Keratinocyte (primary cell): Measurements from ENCODE around the gene C2CD4A. TPM values are rescaled to one million over a fixed set of nuclear protein-coding genes. Genes with fewer than 3 reads are reported as not detected.

ENCODE experiments used
- DNase-seq: peaks from one replicate; pipeline ENCODE4 v3.0.0-alpha.2; 2011; ENCODE audit warnings: low read depth, missing footprints, low spot score
- FAIRE-seq: peaks from 2 replicates; lab custom pipeline; 2011; peaks lifted over from hg19 to GRCh38; lab: Jason Lieb, UNC
- H2AFZ ChIP-seq: 2 replicates; pipeline ENCODE4 v1.6.0; 2012; ENCODE audit warnings: low read length, control low read depth, inconsistent platforms; ENCODE audit not compliant: control insufficient read depth
- H3K27ac ChIP-seq: 2 replicates; pipeline ENCODE4 v1.5.1; 2011; ENCODE audit warnings: low read length; ENCODE audit not compliant: control insufficient read depth, insufficient read depth
- H3K27me3 ChIP-seq: 3 replicates; pipeline ENCODE4 v1.6.0; 2011; ENCODE audit warnings: low read length; ENCODE audit not compliant: control insufficient read depth, insufficient read depth; ENCODE audit errors: extremely low read depth
- H3K36me3 ChIP-seq, 2 experiments: 2 replicates in 1 of 2; 3 replicates in 1 of 2; pipeline ENCODE4 v1.5.1; 2011; ENCODE audit warnings: low read length in 2 of 2, mild to moderate bottlenecking in 1 of 2; ENCODE audit not compliant: control insufficient read depth in 2 of 2, insufficient read depth in 2 of 2; ENCODE audit errors: extremely low read depth in 1 of 2
- H3K4me1 ChIP-seq: 3 replicates; pipeline ENCODE4 v1.5.1; 2011; ENCODE audit warnings: low read length; ENCODE audit not compliant: control insufficient read depth, insufficient read depth; ENCODE audit errors: extremely low read depth
- H3K4me2 ChIP-seq: 3 replicates; pipeline ENCODE4 v1.6.0; 2011; ENCODE audit warnings: low read depth, low read length; ENCODE audit not compliant: control insufficient read depth, insufficient read depth; ENCODE audit errors: extremely low read depth
- H3K4me3 ChIP-seq, 3 experiments: fragments of 200-600 bp in 1 of 3; sonication (generic) in 1 of 3; 2 replicates in 2 of 3; 3 replicates in 1 of 3; pipeline ENCODE4 v1.5.1; 2011 to 2016; ENCODE audit warnings: low read length in 3 of 3, mild to moderate bottlenecking in 3 of 3, control low read depth in 2 of 3, inconsistent platforms in 1 of 3, low read depth in 1 of 3, mixed read lengths in 1 of 3, mixed run types in 1 of 3, moderate library complexity in 1 of 3; ENCODE audit not compliant: control insufficient read depth in 2 of 3, insufficient read depth in 2 of 3; ENCODE audit errors: extremely low read depth in 1 of 3
- H3K79me2 ChIP-seq: 2 replicates; pipeline ENCODE4 v1.6.0; 2012; ENCODE audit warnings: low read length; ENCODE audit not compliant: control insufficient read depth, insufficient read depth
- H3K9ac ChIP-seq: 3 replicates; pipeline ENCODE4 v1.6.0; 2011; ENCODE audit warnings: low read length; ENCODE audit not compliant: control insufficient read depth, insufficient read depth; ENCODE audit errors: extremely low read depth
- H3K9me1 ChIP-seq: 3 replicates; pipeline ENCODE4 v1.6.0; 2011; ENCODE audit warnings: low read length; ENCODE audit not compliant: control insufficient read depth, insufficient read depth; ENCODE audit errors: extremely low read depth
- H3K9me3 ChIP-seq: 2 replicates; pipeline ENCODE4 v1.5.1; 2012; ENCODE audit warnings: low read depth, low read length; ENCODE audit not compliant: control insufficient read depth
- H4K20me1 ChIP-seq: 3 replicates; pipeline ENCODE4 v1.6.0; 2011; ENCODE audit warnings: low read length; ENCODE audit not compliant: control insufficient read depth, insufficient read depth; ENCODE audit errors: extremely low read depth
- CTCF ChIP-seq, 3 experiments: IDR thresholded peaks in 1 of 3; conservative IDR thresholded peaks in 1 of 3; optimal IDR thresholded peaks in 1 of 3; 2 replicates in 2 of 3; 3 replicates in 1 of 3; pipeline versions ENCODE3 to v1.5.1; 2011; ENCODE audit warnings: low read length in 3 of 3, mild to moderate bottlenecking in 3 of 3, moderate library complexity in 2 of 3, control low read depth in 1 of 3, inconsistent platforms in 1 of 3; ENCODE audit not compliant: insufficient read depth in 2 of 3; ENCODE audit errors: extremely low read depth in 1 of 3
- EZH2 ChIP-seq: IDR thresholded peaks from one replicate; pipeline ENCODE4 v1.6.1; 2012; ENCODE audit warnings: inconsistent platforms, mild to moderate bottlenecking, low read length, moderate library complexity
- dilution Hi-C: fragments of 300-500 bp; cut with MboI; formaldehyde crosslinking; loops from one replicate; pipeline ENCODE4 v1.7.0; 2020; ENCODE audit warnings: low sequenced_read_pairs; ENCODE audit not compliant: extremely low pct_ligation_motif_present
- polyA plus RNA-seq, 5 experiments: library from polyadenylated mRNA; depleted of rRNA in 3 of 5; stranded (reverse) in 3 of 5; stranded (forward) in 1 of 5; unstranded in 1 of 5; fragments of >200 nt; gene quantifications; 1 replicate in 1 of 5; 2 replicates in 3 of 5; 3 replicates in 1 of 5; pipeline versions ENCODE4 v1.2.1 to v1.2.3, GENCODE V29; 2011 to 2012; ENCODE audit warnings: missing spikeins in 2 of 5, low read depth in 1 of 5, low replicate concordance in 1 of 5

C2CD4A gene
- polyA plus RNA-seq, 1 donor (not counting 4 experiments of a cell fraction or from before 2014, with no cell fraction given), result not detected

- no peak overlapping the region for H3K4me3 ChIP-seq
- H3K27ac ChIP-seq, result no peak overlapping the region
- no peak overlapping the region for H3K9ac ChIP-seq
- no peak overlapping the region for H3K4me2 ChIP-seq
- no peaks in the 10 kb centered on the region for H3K27me3 ChIP-seq
- no peaks in the 10 kb centered on the region for H3K9me1 ChIP-seq
- FAIRE-seq, result no peak
- DNase-seq, result no peak
- dilution Hi-C loops, result no loop called here
- no peaks in the 10 kb centered on the region for H3K36me3 ChIP-seq
- peaks cover 16% of the 10 kb centered on the region for H3K79me2 ChIP-seq
- TF ChIP-seq EZH2, result no peak
- TF ChIP-seq CTCF (optimal IDR thresholded peaks at IDR 0.05 in 1 of 3, IDR thresholded peaks at IDR 0.05 in 1 of 3, conservative IDR thresholded peaks at IDR 0.05 in 1 of 3; ENCODE audit: extremely low read depth in 1 of 3, insufficient read depth in 2 of 3, low read length in 3 of 3), result no peak
- no peaks in the 10 kb centered on the region for H3K4me1 ChIP-seq
- H3K9me3 ChIP-seq, result no peaks in the 10 kb centered on the region
- H4K20me1 ChIP-seq, result peaks cover 5% of the 10 kb centered on the region
- no peak overlapping the region for H2AFZ ChIP-seq
These were observed 16.7 kb upstream of the C2CD4A start for GRCh38 chr15:62050115-62050514.

DNA sequence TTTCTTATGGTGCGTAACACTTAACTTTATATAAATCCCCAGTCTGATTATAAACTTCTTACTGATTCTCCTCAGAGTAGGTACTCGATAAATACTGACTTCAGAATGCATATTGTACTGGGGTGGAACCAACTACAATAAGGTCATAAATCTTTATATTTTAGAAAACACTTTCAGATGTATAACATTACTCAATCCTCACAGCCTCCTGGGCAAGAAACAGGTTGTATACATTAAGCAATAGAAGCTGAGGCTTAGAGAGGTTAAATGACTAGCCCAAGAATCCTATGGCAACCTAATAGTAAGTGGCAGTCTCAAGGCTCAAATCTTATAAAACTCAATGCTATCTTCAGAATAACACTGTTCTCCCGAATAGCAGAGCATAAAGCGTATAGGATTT, 15.6 kb upstream of the C2CD4A start:
- peaks cover 21% of the 10 kb centered on the region for H3K79me2 ChIP-seq
- H2AFZ ChIP-seq, result no peak overlapping the region

GRCh38 chr15:62052713-62053112, 14.1 kb upstream of the C2CD4A start:
- no peaks in the 10 kb centered on the region for H3K36me3 ChIP-seq
- H3K27me3 ChIP-seq, result no peaks in the 10 kb centered on the region
- H3K4me1 ChIP-seq, result no peaks in the 10 kb centered on the region
- no peak for FAIRE-seq
- peaks cover 5% of the 10 kb centered on the region for H4K20me1 ChIP-seq
- H3K79me2 ChIP-seq, result peaks cover 29% of the 10 kb centered on the region
- no peak overlapping the region for H2AFZ ChIP-seq
- TF ChIP-seq EZH2 (no peak), CTCF (optimal IDR thresholded peaks at IDR 0.05 in 1 of 3, IDR thresholded peaks at IDR 0.05 in 1 of 3, conservative IDR thresholded peaks at IDR 0.05 in 1 of 3; ENCODE audit: extremely low read depth in 1 of 3, insufficient read depth in 2 of 3, low read length in 3 of 3) (no peak)
- dilution Hi-C loops, result no loop called here
- H3K4me2 ChIP-seq, result no peak overlapping the region
- H3K9me1 ChIP-seq, result no peaks in the 10 kb centered on the region
- H3K9ac ChIP-seq, result no peak overlapping the region
- H3K9me3 ChIP-seq, result no peaks in the 10 kb centered on the region
- H3K4me3 ChIP-seq, result no peak overlapping the region
- H3K27ac ChIP-seq, result no peak overlapping the region
- DNase-seq, result no peak

More for the DNA sequence above, 15.6 kb upstream of the C2CD4A start:
- Histone ChIP-seq H3K9ac (no peak overlapping the region), H3K4me1 (no peaks in the 10 kb centered on the region), H3K9me1 (no peaks in the 10 kb centered on the region), H3K4me3 (no peak overlapping the region), H3K9me3 (no peaks in the 10 kb centered on the region), H3K36me3 (no peaks in the 10 kb centered on the region), H4K20me1 (peaks cover 5% of the 10 kb centered on the region), H3K27ac (no peak overlapping the region), H3K4me2 (no peak overlapping the region), H3K27me3 (no peaks in the 10 kb centered on the region)
- TF ChIP-seq EZH2, result no peak
- dilution Hi-C loops, result no loop called here
- DNase-seq, result no peak
- no peak for FAIRE-seq
